ENCODE results near the gene CACNB2.
"Not testable (repeated sequence)": the region's sequence is repeated elsewhere in the genome, so short reads cannot be mapped to it uniquely, and the experiment has no call there.

Gene CACNB2

GRCh38 chr10:18136073-18136791, 4.0 kb upstream of the CACNB2 start:
- DNase-seq (ENCODE audit: low spot score in 2 of 2): no peak
- H3K4me1 Mint-ChIP-seq: no peaks in the 10 kb centered on the region

DNA sequence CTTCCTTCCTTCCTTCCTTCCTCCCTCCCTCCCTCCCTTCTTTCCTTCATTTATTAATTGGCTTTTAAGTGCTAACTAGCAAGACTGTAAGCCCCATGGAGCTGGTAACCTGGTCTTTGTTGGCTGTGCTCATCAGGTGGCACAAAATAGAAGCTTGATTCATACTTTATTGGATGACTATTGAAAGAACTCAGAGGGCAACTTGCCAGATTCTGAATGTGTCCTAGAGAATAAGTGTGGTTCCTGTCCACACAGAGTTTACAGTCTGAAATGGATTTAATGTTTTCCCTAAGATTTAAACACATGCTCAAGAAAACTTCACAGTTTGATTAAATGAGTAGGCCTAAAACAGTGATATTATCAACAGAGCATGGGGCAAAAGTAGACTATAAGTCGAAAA, 3.1 kb upstream of the CACNB2 start:
- Mint-ChIP-seq H3K4me3 (no peak overlapping the region), H3K27ac (no peak overlapping the region), H3K36me3 (no peaks in the 10 kb centered on the region), H3K9me3 (no peaks in the 10 kb centered on the region), H3K4me1 (no peaks in the 10 kb centered on the region)
- ATAC-seq (no peak), DNase-seq (ENCODE audit: low spot score in 2 of 2) (no peak)

More at GRCh38 chr10:18136073-18136791, 4.0 kb upstream of the CACNB2 start:
- no peak for ATAC-seq
- H3K36me3 Mint-ChIP-seq: no peaks in the 10 kb centered on the region
- H3K4me3 Mint-ChIP-seq: no peak overlapping the region
- H3K27ac Mint-ChIP-seq: no peak overlapping the region
- no peaks in the 10 kb centered on the region for H3K9me3 Mint-ChIP-seq

- H3K9me3 Mint-ChIP-seq: no peaks in the 10 kb centered on the region
- no peak for ATAC-seq
- H3K36me3 Mint-ChIP-seq: no peaks in the 10 kb centered on the region
- DNase-seq (ENCODE audit: low spot score in 2 of 2): no peak
- H3K4me1 Mint-ChIP-seq: no peaks in the 10 kb centered on the region
- no peak overlapping the region for H3K27ac Mint-ChIP-seq
- H3K4me3 Mint-ChIP-seq: no peak overlapping the region
These were observed 977 bp downstream of the CACNB2 start for GRCh38 chr10:18140957-18141845.

DNA sequence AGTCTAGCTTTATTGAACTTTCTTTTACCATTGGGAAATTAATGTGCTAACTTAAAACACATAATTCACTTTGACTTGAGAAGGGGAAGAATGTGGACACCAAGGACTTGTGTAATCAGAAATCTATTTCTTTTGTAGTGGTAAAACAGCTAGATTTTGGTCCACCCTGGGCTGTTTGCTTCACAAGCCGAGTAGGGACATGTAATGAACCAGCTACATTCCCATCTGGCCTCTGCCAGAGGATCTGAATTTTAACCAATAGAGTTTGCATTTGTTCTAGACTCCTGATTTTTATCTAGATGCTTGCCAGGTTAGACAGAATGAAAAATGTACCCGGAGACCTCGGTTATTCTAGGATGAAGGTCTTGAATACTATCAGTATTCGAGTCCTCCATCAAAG, 1.9 kb downstream of the CACNB2 start:
- DNase-seq (ENCODE audit: low spot score in 2 of 2) (no peak), ATAC-seq (no peak)
- H3K9me3 Mint-ChIP-seq: no peaks in the 10 kb centered on the region
- H3K4me1 Mint-ChIP-seq: no peaks in the 10 kb centered on the region
- H3K36me3 Mint-ChIP-seq: no peaks in the 10 kb centered on the region
- no peak overlapping the region for H3K4me3 Mint-ChIP-seq
- no peak overlapping the region for H3K27ac Mint-ChIP-seq

- H3K27ac Mint-ChIP-seq: no peak overlapping the region
- H3K36me3 Mint-ChIP-seq: no peaks in the 10 kb centered on the region
- ATAC-seq: no peak
- DNase-seq (ENCODE audit: low spot score in 2 of 2): no peak
- H3K4me3 Mint-ChIP-seq: no peak overlapping the region
- no peaks in the 10 kb centered on the region for H3K9me3 Mint-ChIP-seq
- no peaks in the 10 kb centered on the region for H3K4me1 Mint-ChIP-seq
These were observed 4.2 kb downstream of the CACNB2 start for GRCh38 chr10:18144396-18144795.

GRCh38 chr10:18144928-18145327, 4.7 kb downstream of the CACNB2 start:
- H3K4me3 Mint-ChIP-seq: no peak overlapping the region
- H3K4me1 Mint-ChIP-seq: no peaks in the 10 kb centered on the region
- ATAC-seq (no peak), DNase-seq (ENCODE audit: low spot score in 2 of 2) (no peak)
- no peaks in the 10 kb centered on the region for H3K9me3 Mint-ChIP-seq
- no peaks in the 10 kb centered on the region for H3K36me3 Mint-ChIP-seq
- H3K27ac Mint-ChIP-seq: no peak overlapping the region

DNA sequence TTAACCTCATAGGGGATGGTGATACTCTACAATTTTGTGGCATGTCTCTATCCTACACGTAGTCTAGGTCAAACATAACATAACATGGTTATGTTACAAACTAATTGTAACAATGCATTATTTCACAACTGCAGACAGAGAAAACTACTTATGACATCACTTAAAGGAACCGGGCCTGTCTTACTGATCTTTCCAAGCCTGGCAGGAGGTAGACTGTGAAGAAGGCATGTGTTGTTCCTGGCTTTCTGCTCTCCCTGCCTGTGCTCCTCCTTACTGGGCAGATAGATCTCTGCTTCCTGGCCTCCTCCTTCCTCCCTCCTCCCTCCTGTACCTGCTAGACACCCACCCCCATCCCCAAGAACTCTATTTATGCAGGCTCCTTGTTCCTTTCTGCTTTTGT, 5.4 kb downstream of the CACNB2 start:
- Mint-ChIP-seq H3K9me3 (no peaks in the 10 kb centered on the region), H3K27ac (no peak overlapping the region), H3K4me3 (no peak overlapping the region), H3K36me3 (no peaks in the 10 kb centered on the region), H3K4me1 (no peaks in the 10 kb centered on the region)
- ATAC-seq (no peak), DNase-seq (ENCODE audit: low spot score in 2 of 2) (no peak)

GRCh38 chr10:18149196-18149800, 9.1 kb downstream of the CACNB2 start:
- Mint-ChIP-seq H3K4me3 (no peak overlapping the region), H3K4me1 (no peaks in the 10 kb centered on the region), H3K36me3 (no peaks in the 10 kb centered on the region), H3K27ac (no peak overlapping the region), H3K9me3 (no peaks in the 10 kb centered on the region)
- DNase-seq (ENCODE audit: low spot score in 2 of 2) (no peak), ATAC-seq (no peak)

DNA sequence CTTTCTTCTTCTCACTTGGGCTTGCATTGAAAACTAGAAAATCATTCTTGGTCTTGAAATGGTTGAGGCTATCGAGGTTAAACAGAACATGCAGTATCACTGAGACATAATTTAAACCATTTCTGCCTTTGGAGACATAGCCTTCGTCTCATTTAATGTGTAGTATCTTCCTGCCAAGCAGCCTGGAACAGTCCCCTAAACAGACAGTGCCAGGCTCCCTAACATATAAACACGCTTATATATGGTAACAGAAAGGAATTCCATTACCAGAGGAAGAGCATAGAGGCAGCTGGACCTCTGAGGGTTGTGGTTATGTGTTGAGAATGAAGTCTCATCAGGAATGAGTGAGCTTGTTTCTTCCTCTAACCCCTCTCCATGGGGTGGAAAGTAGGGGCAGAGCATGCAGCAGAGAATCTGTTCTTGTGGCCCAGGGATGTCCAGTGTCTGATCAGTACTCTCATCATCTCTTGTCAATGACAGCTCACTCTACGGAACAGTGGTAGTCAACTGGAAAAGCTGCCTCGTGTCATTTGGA, 11.2 kb downstream of the CACNB2 start:
- Mint-ChIP-seq H3K4me1 (no peaks in the 10 kb centered on the region), H3K9me3 (no peaks in the 10 kb centered on the region), H3K27ac (no peak overlapping the region), H3K36me3 (no peaks in the 10 kb centered on the region), H3K4me3 (no peak overlapping the region)
- DNase-seq (ENCODE audit: low spot score in 2 of 2): no peak
- ATAC-seq: no peak

DNA sequence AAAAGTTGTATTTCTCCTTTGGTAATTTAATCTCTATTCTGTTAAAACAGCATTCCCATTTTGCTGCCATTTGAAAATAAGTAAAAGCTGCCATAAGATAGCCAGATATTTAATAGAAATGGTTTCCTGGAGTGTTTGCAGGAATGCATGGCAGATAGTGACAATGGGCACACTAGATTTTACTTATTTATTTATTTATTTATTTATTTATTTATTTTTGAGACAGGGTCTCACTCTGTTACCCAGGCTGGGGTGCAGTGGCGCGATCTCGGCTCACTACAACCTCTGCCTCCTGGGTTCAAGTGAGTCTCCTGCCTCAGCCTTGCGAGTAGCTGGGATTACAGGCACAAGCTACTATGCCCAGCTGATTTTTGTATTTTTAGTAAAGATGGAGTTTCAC, 13.2 kb downstream of the CACNB2 start:
- not testable (repeated sequence) for ATAC-seq; H3K4me3 Mint-ChIP-seq; H3K9me3 Mint-ChIP-seq; H3K27ac Mint-ChIP-seq; DNase-seq (ENCODE audit: low spot score in 2 of 2); H3K4me1 Mint-ChIP-seq; H3K36me3 Mint-ChIP-seq

- no peak overlapping the region for H3K4me3 Mint-ChIP-seq
- H3K36me3 Mint-ChIP-seq: no peaks in the 10 kb centered on the region
- no peak for ATAC-seq
- no peak overlapping the region for H3K27ac Mint-ChIP-seq
- no peaks in the 10 kb centered on the region for H3K9me3 Mint-ChIP-seq
- DNase-seq (ENCODE audit: low spot score in 2 of 2): no peak
- H3K4me1 Mint-ChIP-seq: no peaks in the 10 kb centered on the region
These were observed 15.1 kb downstream of the CACNB2 start for GRCh38 chr10:18155321-18155720.

DNA sequence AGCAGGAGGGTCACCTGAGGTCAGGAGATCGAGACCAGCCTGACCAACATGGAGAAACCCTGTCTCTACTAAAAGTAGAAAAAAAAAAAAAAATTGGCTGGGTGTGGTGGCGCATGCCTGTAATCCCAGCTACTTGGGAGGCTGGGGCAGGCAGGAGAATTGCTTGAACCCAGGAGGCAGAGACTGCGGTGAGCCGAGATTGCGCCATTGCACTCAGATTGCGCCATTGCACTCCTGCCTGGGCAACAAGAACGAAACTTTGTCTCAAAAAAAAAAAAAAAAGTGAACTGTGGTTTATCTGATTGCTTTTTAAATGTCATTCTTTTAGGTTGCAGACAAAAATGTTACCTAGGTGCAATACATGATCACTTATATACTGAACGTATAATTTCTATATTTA, 16.6 kb downstream of the CACNB2 start:
- ATAC-seq; H3K36me3 Mint-ChIP-seq; H3K9me3 Mint-ChIP-seq; H3K4me3 Mint-ChIP-seq; H3K4me1 Mint-ChIP-seq; H3K27ac Mint-ChIP-seq; DNase-seq (ENCODE audit: low spot score in 2 of 2): not testable (repeated sequence)

DNA sequence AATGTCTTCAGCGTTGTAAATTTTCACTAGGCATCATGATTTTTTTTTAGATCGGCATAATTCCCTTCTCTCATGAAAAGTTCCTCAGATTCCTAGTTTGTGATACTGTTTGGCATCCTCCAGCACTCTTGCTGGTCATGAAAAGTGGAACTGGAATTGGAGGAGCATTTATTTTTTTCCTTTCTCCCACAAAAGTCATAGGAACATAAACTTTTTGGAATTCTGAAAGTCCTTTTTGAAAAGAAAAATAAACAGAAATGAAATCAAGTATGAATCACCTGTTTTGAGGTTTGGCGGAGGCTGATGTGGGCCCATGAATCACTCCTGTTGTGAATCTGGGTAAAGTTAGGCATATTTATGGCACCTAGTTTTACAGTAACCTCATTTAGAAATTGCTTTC, 17.7 kb downstream of the CACNB2 start:
- no peaks in the 10 kb centered on the region for H3K36me3 Mint-ChIP-seq
- no peak for ATAC-seq
- peaks cover 3% of the 10 kb centered on the region for H3K9me3 Mint-ChIP-seq
- H3K4me3 Mint-ChIP-seq: no peak overlapping the region
- no peak overlapping the region for H3K27ac Mint-ChIP-seq
- no peak for DNase-seq (ENCODE audit: low spot score in 2 of 2)
- H3K4me1 Mint-ChIP-seq: no peaks in the 10 kb centered on the region

GRCh38 chr10:18158773-18159265, 18.6 kb downstream of the CACNB2 start:
- no peaks in the 10 kb centered on the region for H3K4me1 Mint-ChIP-seq
- ATAC-seq (no peak), DNase-seq (ENCODE audit: low spot score in 2 of 2) (no peak)
- H3K4me3 Mint-ChIP-seq: no peak overlapping the region
- no peaks in the 10 kb centered on the region for H3K36me3 Mint-ChIP-seq
- peaks cover 3% of the 10 kb centered on the region for H3K9me3 Mint-ChIP-seq
- no peak overlapping the region for H3K27ac Mint-ChIP-seq

GRCh38 chr10:18159557-18159956, 19.3 kb downstream of the CACNB2 start:
- Mint-ChIP-seq H3K4me3 (no peak overlapping the region), H3K36me3 (no peaks in the 10 kb centered on the region), H3K4me1 (no peaks in the 10 kb centered on the region), H3K9me3 (peaks cover 3% of the 10 kb centered on the region), H3K27ac (no peak overlapping the region)
- ATAC-seq: no peak
- DNase-seq (ENCODE audit: low spot score in 2 of 2): no peak

Data from stimulated activated effector memory CD8-positive, alpha-beta T cell treated with anti-CD3 and anti-CD28 coated beads, Interleukin-12 subunit alpha, Interleukin-12 subunit beta, amount 100 ng/mL, for 72 hours (primary cell).